ENCODE results near the gene QRFP. TPM values are rescaled to one million over a fixed set of nuclear protein-coding genes. Genes with fewer than 3 reads are reported as not detected.

QRFP gene
- total RNA-seq, 2 donors from 2014 or later, result not detected

DNA sequence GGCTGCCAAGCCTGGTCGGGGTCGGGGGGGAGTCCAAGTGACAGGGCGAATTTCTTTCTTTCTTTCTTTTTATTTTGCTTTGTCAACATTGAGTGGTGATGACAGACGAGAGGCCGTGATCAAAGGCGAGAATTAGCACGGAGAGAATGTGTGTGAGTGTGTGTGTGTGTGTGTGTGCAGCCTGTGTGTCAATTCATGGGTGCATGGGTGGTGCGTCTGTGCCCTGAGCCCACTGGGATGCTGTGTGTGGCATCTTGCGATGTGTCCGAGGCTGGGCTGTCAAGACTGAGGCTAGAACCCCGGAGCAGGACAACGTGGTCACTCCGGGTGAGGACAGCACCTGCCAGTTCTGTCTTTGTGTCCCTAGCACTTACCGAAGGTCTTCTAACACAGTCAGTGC lies 47.2 kb upstream of the QRFP start:
- H3K4me3 Mint-ChIP-seq, result no peak overlapping the region
- WGBS, 2 experiments (ENCODE audit: insufficient coverage in 1 of 2, insufficient read length in 1 of 2), result 71 to 77% methylated on average over 6 to 14 of the region's 14 CpGs
- peaks cover 12% of the 10 kb centered on the region for H3K4me1 Mint-ChIP-seq
- H3K36me3 Mint-ChIP-seq (ENCODE audit: low read depth), result no peaks in the 10 kb centered on the region
- H3K9me3 ChIP-seq (ENCODE audit: control insufficient read depth, low read length), result no peaks in the 10 kb centered on the region
- H3K4me3 ChIP-seq (ENCODE audit: low read length), result no peak overlapping the region
- no peak overlapping the region for H3K9ac ChIP-seq (ENCODE audit: extremely low read depth, low read length, poor library complexity, severe bottlenecking)
- no peaks in the 10 kb centered on the region for H3K9me3 Mint-ChIP-seq
- H3K27me3 ChIP-seq (ENCODE audit: control insufficient read depth, insufficient read depth, low read length, poor library complexity, severe bottlenecking), result peaks cover 43% of the 10 kb centered on the region
- no peaks in the 10 kb centered on the region for H3K4me1 ChIP-seq (ENCODE audit: control insufficient read depth, insufficient read depth, low read length)
- no peak overlapping the region for H3K27ac ChIP-seq (ENCODE audit: low read depth, low read length)
- peak; percentile 50 for DNase-seq
- H3K36me3 ChIP-seq (ENCODE audit: control insufficient read depth, insufficient read depth, low read length), result no peaks in the 10 kb centered on the region
- TF ChIP-seq CTCF (conservative IDR thresholded peaks at IDR 0.05), result no peak
- no peak overlapping the region for H3K27ac Mint-ChIP-seq
- peaks cover 34% of the 10 kb centered on the region for H3K27me3 Mint-ChIP-seq (ENCODE audit: insufficient read depth)

DNA sequence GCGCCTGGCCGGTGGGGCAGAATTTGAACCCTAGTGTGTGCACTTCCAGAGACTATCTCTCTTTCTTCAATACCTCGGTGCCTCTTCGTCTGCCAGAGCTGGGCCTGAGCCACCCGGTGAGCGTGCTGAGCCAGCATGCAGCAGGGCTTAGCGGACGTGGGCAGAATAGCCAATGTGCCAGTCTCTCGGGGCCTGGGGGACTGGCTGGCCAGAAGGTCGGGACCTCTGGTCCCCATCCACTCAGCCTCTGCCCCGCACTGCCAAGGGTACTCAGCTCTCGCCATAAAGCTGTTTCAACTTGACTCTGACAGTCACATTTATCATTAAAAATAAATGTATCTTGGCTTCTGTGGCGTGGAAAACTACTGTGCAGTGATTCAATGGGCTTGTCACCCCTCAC lies 46.6 kb upstream of the QRFP start:
- no peak for DNase-seq
- WGBS, 2 experiments (ENCODE audit: insufficient coverage in 1 of 2, insufficient read length in 1 of 2), result 86 to 91% methylated on average over 9 to 13 of the region's 13 CpGs
- no peak overlapping the region for H3K27ac Mint-ChIP-seq

GRCh38 chr9:130942679-130943078 lies 46.1 kb upstream of the QRFP start:
- Mint-ChIP-seq H3K4me1 (peaks cover 8% of the 10 kb centered on the region), H3K9me3 (no peaks in the 10 kb centered on the region), H3K36me3 (ENCODE audit: low read depth) (no peaks in the 10 kb centered on the region), H3K27ac (no peak overlapping the region), H3K4me3 (no peak overlapping the region), H3K27me3 (ENCODE audit: insufficient read depth) (peaks cover 39% of the 10 kb centered on the region)
- no peak for DNase-seq
- no peak overlapping the region for H3K27ac ChIP-seq (ENCODE audit: low read depth, low read length)
- H3K4me3 ChIP-seq (ENCODE audit: low read length), result no peak overlapping the region
- H3K9ac ChIP-seq (ENCODE audit: extremely low read depth, low read length, poor library complexity, severe bottlenecking), result no peak overlapping the region
- no peaks in the 10 kb centered on the region for H3K4me1 ChIP-seq (ENCODE audit: control insufficient read depth, insufficient read depth, low read length)
- no peak for TF ChIP-seq CTCF (conservative IDR thresholded peaks at IDR 0.05)
- peaks cover 51% of the 10 kb centered on the region for H3K27me3 ChIP-seq (ENCODE audit: control insufficient read depth, insufficient read depth, low read length, poor library complexity, severe bottlenecking)
- H3K9me3 ChIP-seq (ENCODE audit: control insufficient read depth, low read length), result no peaks in the 10 kb centered on the region
- no peaks in the 10 kb centered on the region for H3K36me3 ChIP-seq (ENCODE audit: control insufficient read depth, insufficient read depth, low read length)
- 89 to 91% methylated on average over 10 of the region's 10 CpGs for WGBS, 2 experiments (ENCODE audit: insufficient coverage in 1 of 2, insufficient read length in 1 of 2)

More for the DNA sequence above, 46.6 kb upstream of the QRFP start:
- no peak overlapping the region for H3K4me3 Mint-ChIP-seq
- Histone ChIP-seq H3K27ac (ENCODE audit: low read depth, low read length) (no peak overlapping the region), H3K27me3 (ENCODE audit: control insufficient read depth, insufficient read depth, low read length, poor library complexity, severe bottlenecking) (peaks cover 46% of the 10 kb centered on the region), H3K4me3 (ENCODE audit: low read length) (no peak overlapping the region), H3K9ac (ENCODE audit: extremely low read depth, low read length, poor library complexity, severe bottlenecking) (no peak overlapping the region), H3K4me1 (ENCODE audit: control insufficient read depth, insufficient read depth, low read length) (no peaks in the 10 kb centered on the region), H3K36me3 (ENCODE audit: control insufficient read depth, insufficient read depth, low read length) (no peaks in the 10 kb centered on the region), H3K9me3 (ENCODE audit: control insufficient read depth, low read length) (no peaks in the 10 kb centered on the region)
- H3K4me1 Mint-ChIP-seq, result peaks cover 11% of the 10 kb centered on the region
- no peaks in the 10 kb centered on the region for H3K36me3 Mint-ChIP-seq (ENCODE audit: low read depth)
- peaks cover 35% of the 10 kb centered on the region for H3K27me3 Mint-ChIP-seq (ENCODE audit: insufficient read depth)
- no peak for TF ChIP-seq CTCF (conservative IDR thresholded peaks at IDR 0.05)
- no peaks in the 10 kb centered on the region for H3K9me3 Mint-ChIP-seq
